Measurements from ENCODE around the gene GBE1.

DNA sequence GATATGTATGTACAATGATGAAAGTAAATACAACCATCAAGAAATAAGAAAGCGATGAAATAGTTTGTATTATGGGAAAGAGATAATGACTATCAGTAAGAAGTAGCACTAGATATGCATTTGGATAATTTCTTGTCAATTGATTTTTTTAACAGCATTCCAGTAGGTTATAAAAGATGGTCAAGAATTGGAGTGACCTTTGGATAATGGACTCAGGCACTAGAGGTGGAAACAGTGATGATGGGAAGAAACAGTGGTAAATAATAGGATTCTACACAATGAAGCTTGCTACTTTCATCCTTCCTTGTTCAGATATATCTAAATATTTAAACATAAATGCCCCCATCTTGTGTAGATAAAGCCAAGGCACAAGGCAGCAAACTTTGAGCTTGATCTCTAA lies 101.4 kb downstream of the GBE1 start:
- TF ChIP-seq POLR2AphosphoS5 (IDR thresholded peaks at IDR 0.05; ENCODE audit: low read depth, low read length) (no peak), POLR2A (IDR thresholded peaks at IDR 0.05; ENCODE audit: low read depth, low read length) (no peak), TAF1 (IDR thresholded peaks at IDR 0.05; ENCODE audit: low read depth, low read length) (no peak), SPI1 (IDR thresholded peaks at IDR 0.05; ENCODE audit: low read depth, low read length) (no peak), POU2F2 (IDR thresholded peaks at IDR 0.05; ENCODE audit: low read depth, low read length) (no peak), PAX5 (IDR thresholded peaks at IDR 0.05; ENCODE audit: insufficient read depth, low read length, severe bottlenecking) (no peak)

Measured in GM12891 (cell line).